Activated CD4-positive, alpha-beta T cell treated with anti-CD3 and anti-CD28 coated beads, Interleukin-2, amount 10 ng/mL, durations not matched to agents 7 days and 5 days (primary cell): ENCODE results near the gene ZNF438. TPM values are rescaled to one million over a fixed set of nuclear protein-coding genes. Genes with fewer than 3 reads are reported as not detected.
"Not testable (repeated sequence)": the region's sequence is repeated elsewhere in the genome, so short reads cannot be mapped to it uniquely, and the experiment has no call there.

Source experiments
- CTCF ChIA-PET: fragments of 350-600 bp; sonication (Branson Sonifier 250); formaldehyde crosslinking; loops from one replicate; lab custom pipeline; 2021; ENCODE audit warnings: antibody characterized with exemption; lab: Charles Lee
- POLR2A ChIA-PET: fragments of 350-600 bp; sonication (Branson Sonifier 250); formaldehyde crosslinking; loops from one replicate; lab custom pipeline; 2021; ENCODE audit warnings: antibody characterized with exemption; lab: Charles Lee
- DNase-seq: peaks from one replicate; pipeline ENCODE4 v3.0.0-alpha.2; 2020
- H3K27ac Mint-ChIP-seq: one replicate; pipeline ENCODE4 v1.8.0; 2021; ENCODE audit warnings: mild to moderate bottlenecking, moderate library complexity, mixed read lengths
- H3K27me3 Mint-ChIP-seq: one replicate; pipeline ENCODE4 v1.8.0; 2021; ENCODE audit warnings: mixed read lengths
- H3K36me3 Mint-ChIP-seq: one replicate; pipeline ENCODE4 v1.8.0; 2021; ENCODE audit warnings: low read depth, mixed read lengths
- H3K4me1 Mint-ChIP-seq: one replicate; pipeline ENCODE4 v1.8.0; 2021; ENCODE audit warnings: mixed read lengths
- H3K4me3 Mint-ChIP-seq: one replicate; pipeline ENCODE4 v1.8.0; 2021; ENCODE audit warnings: mild to moderate bottlenecking, moderate library complexity, mixed read lengths
- H3K9me3 Mint-ChIP-seq: one replicate; pipeline ENCODE4 v1.8.0; 2021; ENCODE audit warnings: mixed read lengths
- total RNA-seq, 2 experiments: library from RNA; stranded (reverse); gene quantifications; one replicate each; pipeline ENCODE4 v1.2.3, GENCODE V29; 2021

ZNF438 gene
- total RNA-seq, 2 experiments from 2014 or later, result 3.1 to 3.8 TPM

DNA sequence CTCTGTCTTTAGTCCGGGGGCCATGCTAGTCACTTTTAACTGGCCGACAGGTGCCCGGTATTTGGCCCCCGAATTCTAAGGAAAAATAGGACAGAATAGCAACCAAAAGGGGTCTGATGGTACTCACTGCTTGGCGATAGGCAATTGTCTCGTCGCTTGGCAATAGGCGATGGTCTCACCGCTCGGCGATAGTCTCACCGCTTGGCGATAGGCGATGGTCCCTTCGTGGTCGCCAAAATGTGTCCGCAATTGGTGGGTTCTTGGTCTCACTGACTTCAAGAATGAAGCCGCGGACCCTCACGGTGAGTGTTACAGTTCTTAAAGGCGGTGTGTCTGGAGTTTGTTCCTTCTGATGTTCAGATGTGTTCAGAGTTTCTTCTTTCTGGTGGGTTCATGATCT, 130.2 kb downstream of the ZNF438 start:
- H3K4me1 Mint-ChIP-seq, H3K27me3 Mint-ChIP-seq: not testable (repeated sequence)

DNA sequence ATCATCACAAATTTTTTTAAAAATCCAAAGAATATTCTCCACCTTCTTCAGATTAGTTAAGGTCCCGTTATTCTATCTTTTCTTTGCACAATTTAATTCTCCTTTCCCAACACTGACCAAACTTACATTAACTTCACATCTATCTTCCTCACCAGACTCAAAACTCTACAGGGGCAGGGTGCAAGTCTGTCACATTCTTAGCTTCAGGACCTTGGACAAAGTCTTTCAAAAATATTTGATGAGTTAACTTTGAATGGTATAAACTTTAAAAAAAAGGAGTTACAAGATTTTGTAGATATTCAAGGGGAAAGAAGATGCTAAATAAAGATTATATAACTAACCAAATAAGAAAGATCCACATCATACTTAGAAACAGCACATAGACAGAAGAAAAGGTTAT, 132.7 kb downstream of the ZNF438 start:
- peaks cover 20% of the 10 kb centered on the region for H3K9me3 Mint-ChIP-seq
- no peaks in the 10 kb centered on the region for H3K4me1 Mint-ChIP-seq
- ChIA-PET POLR2A (no interaction called here), CTCF (no interaction called here)
- H3K27me3 Mint-ChIP-seq, result no peaks in the 10 kb centered on the region
- peaks cover 11% of the 10 kb centered on the region for H3K36me3 Mint-ChIP-seq
- H3K4me3 Mint-ChIP-seq, result no peak overlapping the region
- no peak for DNase-seq
- no peak overlapping the region for H3K27ac Mint-ChIP-seq

More for the DNA sequence above, 130.2 kb downstream of the ZNF438 start:
- H3K27ac Mint-ChIP-seq, CTCF ChIA-PET, POLR2A ChIA-PET, H3K4me3 Mint-ChIP-seq, DNase-seq: not testable (repeated sequence)
- H3K36me3 Mint-ChIP-seq, result peaks cover 15% of the 10 kb centered on the region
- H3K9me3 Mint-ChIP-seq, result peaks cover 28% of the 10 kb centered on the region

DNA sequence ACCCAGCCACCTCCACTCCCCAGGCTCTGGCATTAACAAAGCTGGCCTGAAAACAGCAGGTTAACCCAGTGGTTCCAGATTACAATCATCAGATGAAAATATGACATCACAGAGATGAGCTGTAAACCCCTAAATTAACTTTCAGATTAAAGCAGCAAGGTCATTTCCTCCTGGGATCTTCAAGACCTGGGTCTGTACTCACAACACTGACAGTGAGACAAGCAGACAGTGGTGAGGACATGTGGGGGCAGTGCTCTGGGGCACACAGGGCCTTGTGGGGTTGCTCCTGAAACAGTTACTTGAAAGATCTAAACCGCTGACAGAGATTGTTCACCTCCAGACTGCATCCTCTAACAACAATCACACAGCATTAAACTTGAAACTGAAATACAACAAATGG, 134.1 kb downstream of the ZNF438 start:
- Mint-ChIP-seq H3K4me1 (no peaks in the 10 kb centered on the region), H3K4me3 (no peak overlapping the region), H3K27me3 (no peaks in the 10 kb centered on the region), H3K36me3 (peaks cover 10% of the 10 kb centered on the region), H3K9me3 (peaks cover 20% of the 10 kb centered on the region), H3K27ac (no peak overlapping the region)
- ChIA-PET POLR2A (no interaction called here), CTCF (no interaction called here)
- no peak for DNase-seq

DNA sequence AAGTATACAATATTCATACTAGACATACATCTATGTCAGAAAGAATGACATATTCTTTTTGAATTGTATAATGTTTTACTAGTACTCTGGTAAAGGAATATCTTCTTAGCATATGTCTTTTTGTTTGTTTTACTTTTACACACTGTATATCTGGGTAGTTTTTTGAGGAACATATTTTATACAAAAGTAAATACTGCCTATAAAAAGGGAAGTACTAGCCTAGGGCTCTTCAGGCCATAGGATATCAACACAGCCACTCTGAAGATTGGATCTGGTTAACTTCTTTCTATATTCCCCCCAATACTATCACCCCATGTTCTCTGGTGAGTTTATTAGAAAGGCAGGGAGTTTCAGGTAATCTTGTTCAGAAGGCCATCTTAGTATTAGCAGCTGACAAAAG, 134.6 kb downstream of the ZNF438 start:
- peaks cover 5% of the 10 kb centered on the region for H3K36me3 Mint-ChIP-seq
- peaks cover 16% of the 10 kb centered on the region for H3K9me3 Mint-ChIP-seq
- no peak overlapping the region for H3K27ac Mint-ChIP-seq
- no peaks in the 10 kb centered on the region for H3K4me1 Mint-ChIP-seq
- CTCF ChIA-PET, result no interaction called here
- no peaks in the 10 kb centered on the region for H3K27me3 Mint-ChIP-seq
- no peak overlapping the region for H3K4me3 Mint-ChIP-seq
- DNase-seq, result no peak
- POLR2A ChIA-PET, result no interaction called here

DNA sequence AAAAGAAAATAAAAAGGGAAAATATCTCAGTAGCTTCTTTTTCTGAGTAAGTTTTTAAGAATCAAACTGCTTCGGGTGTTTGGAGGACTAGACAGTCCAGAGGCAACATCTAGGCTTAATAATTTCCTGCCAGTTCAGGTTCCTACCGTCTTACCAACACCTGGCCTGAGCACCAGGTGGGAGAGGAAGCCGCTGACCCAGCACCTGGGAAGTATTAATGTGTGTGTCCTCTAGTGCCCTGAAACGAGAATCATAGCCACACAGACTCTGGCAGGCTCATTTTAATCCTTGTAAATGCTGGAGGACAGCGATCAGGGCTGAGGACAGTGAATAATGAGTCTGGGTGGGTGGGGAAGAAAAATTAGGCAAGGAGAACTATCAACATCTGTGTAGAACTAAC, 137.4 kb downstream of the ZNF438 start:
- DNase-seq, result no peak
- Mint-ChIP-seq H3K4me1 (no peaks in the 10 kb centered on the region), H3K27me3 (no peaks in the 10 kb centered on the region), H3K9me3 (peaks cover 11% of the 10 kb centered on the region), H3K4me3 (no peak overlapping the region), H3K27ac (no peak overlapping the region), H3K36me3 (peaks cover 3% of the 10 kb centered on the region)
- CTCF ChIA-PET, result no interaction called here
- POLR2A ChIA-PET, result no interaction called here

DNA sequence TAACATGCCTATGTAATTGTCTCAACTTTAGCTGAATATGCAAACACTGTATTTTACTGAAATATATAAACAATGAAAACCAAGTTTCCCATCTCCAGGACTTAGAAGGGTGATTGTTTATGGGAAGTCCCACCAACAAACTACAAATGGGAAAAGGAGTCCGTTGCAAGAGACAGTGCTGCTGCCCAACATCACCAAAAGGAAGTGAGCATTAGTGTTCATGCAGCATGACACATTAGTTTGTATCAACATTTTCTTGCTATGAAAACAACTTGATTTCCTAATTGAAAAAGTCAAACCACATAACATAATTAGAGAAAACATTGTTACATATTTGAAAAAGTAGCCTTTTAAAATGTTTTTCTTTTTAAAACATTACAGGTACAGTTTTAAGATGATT, 138.5 kb downstream of the ZNF438 start:
- POLR2A ChIA-PET, result no interaction called here
- Mint-ChIP-seq H3K4me3 (no peak overlapping the region), H3K9me3 (peaks cover 3% of the 10 kb centered on the region), H3K4me1 (no peaks in the 10 kb centered on the region), H3K27me3 (no peaks in the 10 kb centered on the region), H3K27ac (no peak overlapping the region), H3K36me3 (no peaks in the 10 kb centered on the region)
- DNase-seq, result no peak
- CTCF ChIA-PET, result no interaction called here

DNA sequence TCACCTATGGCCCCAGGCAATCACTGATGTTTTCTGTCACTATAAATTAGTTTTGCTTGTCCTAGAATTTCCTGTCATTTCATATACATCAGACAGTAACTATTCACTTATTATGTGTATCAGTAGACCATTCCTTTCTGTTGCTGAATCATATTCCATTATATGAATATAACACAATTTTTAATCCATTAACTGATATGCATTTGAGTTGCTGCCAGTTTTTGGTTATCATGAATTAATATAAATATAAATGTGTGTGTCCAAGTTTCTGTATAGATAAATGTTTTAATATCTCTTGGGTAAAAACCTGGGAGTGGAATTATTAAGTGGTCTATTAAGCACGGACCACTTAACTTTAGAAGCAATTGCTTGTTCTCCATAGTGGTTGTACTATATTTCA, 143.8 kb downstream of the ZNF438 start:
- no peaks in the 10 kb centered on the region for H3K4me1 Mint-ChIP-seq
- ChIA-PET CTCF (interaction anchor here (1.2 kb wide), 1 partner anchor 13 kb away, joined by 4 read pairs; no protein-coding TSS in a partner anchor), POLR2A (no interaction called here)
- no peaks in the 10 kb centered on the region for H3K9me3 Mint-ChIP-seq
- no peaks in the 10 kb centered on the region for H3K27me3 Mint-ChIP-seq
- H3K27ac Mint-ChIP-seq, result no peak overlapping the region
- no peak overlapping the region for H3K4me3 Mint-ChIP-seq
- no peak for DNase-seq
- H3K36me3 Mint-ChIP-seq, result no peaks in the 10 kb centered on the region

DNA sequence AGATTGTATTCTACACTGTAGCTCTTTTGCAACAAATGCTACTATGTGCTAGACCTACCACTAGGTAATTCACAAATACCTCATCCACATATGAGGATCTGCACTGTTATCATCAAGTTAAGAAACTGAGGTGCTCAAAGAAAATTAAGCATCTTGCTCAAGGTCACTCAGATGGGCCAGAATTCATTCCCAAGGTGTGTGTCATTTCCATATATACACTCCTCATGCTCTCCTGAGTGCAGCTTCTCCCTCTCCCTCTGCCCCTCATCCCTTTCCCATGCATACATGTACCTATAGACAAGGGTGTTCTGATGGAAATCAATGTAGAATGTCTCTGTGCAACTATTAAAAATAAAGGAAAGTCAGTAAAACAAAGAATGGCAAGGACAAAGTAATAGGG, 146.2 kb downstream of the ZNF438 start:
- ChIA-PET CTCF (no interaction called here), POLR2A (no interaction called here)
- no peak for DNase-seq
- H3K27ac Mint-ChIP-seq, result no peak overlapping the region
- no peaks in the 10 kb centered on the region for H3K36me3 Mint-ChIP-seq
- no peaks in the 10 kb centered on the region for H3K4me1 Mint-ChIP-seq
- no peak overlapping the region for H3K4me3 Mint-ChIP-seq
- no peaks in the 10 kb centered on the region for H3K9me3 Mint-ChIP-seq
- H3K27me3 Mint-ChIP-seq, result no peaks in the 10 kb centered on the region

DNA sequence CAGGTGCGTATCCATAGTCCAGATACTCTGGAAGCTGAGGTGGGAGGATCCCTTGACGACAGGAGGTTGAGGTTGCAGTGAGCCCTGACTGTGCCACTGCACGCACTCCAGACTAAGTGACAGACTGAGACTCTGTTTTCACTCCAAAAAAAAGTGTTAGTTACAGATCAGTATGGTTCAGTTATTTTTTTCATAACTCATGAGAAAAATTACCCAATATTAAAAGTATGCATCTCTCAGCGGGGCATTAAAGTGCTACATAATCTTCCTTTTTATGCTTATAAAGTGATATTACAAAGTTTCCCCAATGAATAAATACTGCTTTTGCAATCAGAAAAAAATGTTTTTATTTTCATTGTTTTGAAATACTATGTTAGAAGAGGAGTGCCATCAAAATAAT, 147.9 kb downstream of the ZNF438 start:
- Mint-ChIP-seq H3K4me3 (no peak overlapping the region), H3K4me1 (no peaks in the 10 kb centered on the region), H3K9me3 (no peaks in the 10 kb centered on the region), H3K36me3 (no peaks in the 10 kb centered on the region), H3K27ac (no peak overlapping the region), H3K27me3 (no peaks in the 10 kb centered on the region)
- CTCF ChIA-PET, result interaction anchor here (0.6 kb wide), 1 partner anchor 152 kb away, joined by 3 read pairs; no protein-coding TSS in a partner anchor
- DNase-seq, result no peak
- POLR2A ChIA-PET, result no interaction called here

DNA sequence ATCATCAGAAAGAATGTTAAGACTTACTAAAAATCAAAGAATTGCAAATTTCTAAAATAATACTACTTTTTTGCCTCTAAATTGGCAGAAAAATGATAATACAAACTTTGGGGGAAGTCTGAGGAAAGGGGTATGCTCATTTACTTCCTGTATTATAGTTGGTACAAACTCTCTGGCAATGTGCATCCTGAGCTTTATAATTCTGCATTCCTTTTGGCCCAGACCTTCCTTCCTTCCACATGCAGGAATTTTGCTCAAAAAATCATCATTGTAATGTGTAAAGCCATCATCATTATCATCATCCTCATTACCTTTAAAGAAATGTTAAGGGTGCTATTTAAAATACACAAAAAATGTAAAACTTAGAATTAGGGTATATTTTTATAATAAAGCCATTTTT, 148.5 kb downstream of the ZNF438 start:
- no peak overlapping the region for H3K4me3 Mint-ChIP-seq
- H3K4me1 Mint-ChIP-seq, result no peaks in the 10 kb centered on the region
- no peak for DNase-seq
- no peaks in the 10 kb centered on the region for H3K27me3 Mint-ChIP-seq
- no peaks in the 10 kb centered on the region for H3K36me3 Mint-ChIP-seq
- ChIA-PET POLR2A (no interaction called here), CTCF (no interaction called here)
- no peaks in the 10 kb centered on the region for H3K9me3 Mint-ChIP-seq
- no peak overlapping the region for H3K27ac Mint-ChIP-seq

DNA sequence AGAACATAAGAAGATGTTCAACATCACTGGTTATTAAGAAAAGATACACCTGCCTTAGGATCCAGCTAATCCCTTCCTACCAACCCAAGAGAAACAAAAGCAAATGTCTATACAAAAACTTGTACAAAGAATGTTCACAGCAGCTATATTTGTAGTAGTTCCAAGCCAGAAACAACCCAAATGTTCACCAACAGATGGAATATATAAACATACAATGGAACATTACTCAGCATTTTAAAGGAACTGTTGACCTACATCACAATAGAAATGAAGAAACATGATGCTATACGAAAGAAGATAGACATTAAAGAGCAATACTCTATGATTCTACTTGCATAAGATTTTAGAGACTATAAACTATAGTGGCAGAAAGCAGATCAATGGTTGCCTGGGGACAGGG, 149.4 kb downstream of the ZNF438 start:
- no peak overlapping the region for H3K27ac Mint-ChIP-seq
- no peak for DNase-seq
- ChIA-PET POLR2A (no interaction called here), CTCF (no interaction called here)
- H3K4me3 Mint-ChIP-seq, result no peak overlapping the region
- no peaks in the 10 kb centered on the region for H3K9me3 Mint-ChIP-seq
- no peaks in the 10 kb centered on the region for H3K36me3 Mint-ChIP-seq
- no peaks in the 10 kb centered on the region for H3K27me3 Mint-ChIP-seq
- no peaks in the 10 kb centered on the region for H3K4me1 Mint-ChIP-seq

DNA sequence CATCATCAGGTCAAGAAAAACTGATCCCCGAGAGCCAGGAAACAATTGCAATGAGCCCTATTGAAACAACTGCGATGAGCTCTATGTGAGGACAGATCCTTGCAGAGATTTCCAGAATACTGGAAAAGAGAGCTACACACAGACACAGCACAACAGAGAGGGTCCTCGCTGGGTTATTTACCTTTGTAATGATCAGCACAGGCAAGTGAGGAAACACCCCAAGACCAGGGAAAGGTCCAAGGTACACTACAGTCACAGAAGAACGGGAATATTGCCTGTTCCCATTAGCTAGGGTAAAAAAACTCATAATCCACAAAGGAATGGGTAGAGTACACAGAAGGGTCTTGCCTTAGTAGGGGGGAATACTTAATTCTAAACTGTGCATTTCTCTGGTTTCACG, 152.7 kb downstream of the ZNF438 start:
- POLR2A ChIA-PET, result no interaction called here
- Mint-ChIP-seq H3K9me3 (no peaks in the 10 kb centered on the region), H3K4me3 (no peak overlapping the region), H3K4me1 (no peaks in the 10 kb centered on the region), H3K36me3 (no peaks in the 10 kb centered on the region), H3K27ac (no peak overlapping the region), H3K27me3 (no peaks in the 10 kb centered on the region)
- DNase-seq, result no peak
- CTCF ChIA-PET, result no interaction called here

DNA sequence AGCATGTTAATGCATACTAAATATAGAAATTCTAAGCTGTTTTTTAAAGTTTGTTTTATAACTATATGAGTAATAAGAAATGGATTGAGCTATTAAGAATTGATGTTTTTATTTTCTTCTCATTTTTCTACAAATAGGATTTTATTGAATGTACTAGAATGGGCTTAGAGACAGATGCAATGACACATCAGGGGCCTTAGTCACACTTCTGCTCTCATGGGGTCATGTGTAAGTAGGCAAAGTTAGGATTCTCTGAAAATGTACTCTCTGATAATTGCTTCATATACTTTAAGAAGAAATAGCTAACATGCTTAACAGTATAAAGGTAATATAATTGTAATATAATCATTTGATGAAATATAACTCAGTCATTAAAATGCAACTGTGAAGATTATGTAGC, 154.6 kb downstream of the ZNF438 start:
- H3K27me3 Mint-ChIP-seq, result no peaks in the 10 kb centered on the region
- no peak for DNase-seq
- ChIA-PET CTCF (no interaction called here), POLR2A (no interaction called here)
- no peaks in the 10 kb centered on the region for H3K36me3 Mint-ChIP-seq
- H3K9me3 Mint-ChIP-seq, result no peaks in the 10 kb centered on the region
- H3K4me1 Mint-ChIP-seq, result no peaks in the 10 kb centered on the region
- no peak overlapping the region for H3K27ac Mint-ChIP-seq
- no peak overlapping the region for H3K4me3 Mint-ChIP-seq

DNA sequence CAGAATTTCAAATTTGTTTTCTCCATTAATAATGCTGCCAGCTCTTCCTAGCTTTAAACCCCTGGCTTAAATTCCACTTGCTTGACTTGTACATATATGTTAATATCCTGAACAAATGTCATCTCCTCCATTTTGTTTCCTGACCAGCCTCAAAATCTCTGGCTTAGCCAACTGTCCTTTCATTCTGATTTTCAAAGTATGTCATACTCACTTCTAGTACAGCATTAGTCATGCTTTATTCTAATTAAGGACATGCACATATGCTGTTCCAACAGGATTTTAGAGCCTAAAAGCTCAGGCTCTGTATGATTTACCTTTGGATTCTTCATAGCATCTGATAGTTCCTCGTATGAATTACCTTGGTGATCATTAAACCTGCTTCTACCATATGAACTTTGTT, 158.3 kb downstream of the ZNF438 start:
- Mint-ChIP-seq H3K9me3 (no peaks in the 10 kb centered on the region), H3K36me3 (no peaks in the 10 kb centered on the region), H3K27me3 (no peaks in the 10 kb centered on the region), H3K4me1 (no peaks in the 10 kb centered on the region), H3K27ac (no peak overlapping the region), H3K4me3 (no peak overlapping the region)
- ChIA-PET POLR2A (no interaction called here), CTCF (interaction anchor here (1.1 kb wide), 1 partner anchor 12 kb away, joined by 3 read pairs; no protein-coding TSS in a partner anchor)
- DNase-seq, result no peak
